SHP77 (cell line): ENCODE results near the gene LOX.
"Not testable (repeated sequence)": the region's sequence is repeated elsewhere in the genome, so short reads cannot be mapped to it uniquely, and the experiment has no call there.

Experiments
- DNase-seq, 2 experiments: peaks; one replicate each; lab custom pipeline; 2025; lab: John Stamatoyannopoulos, UW

LOX gene

GRCh38 chr5:122099060-122099790, 21.2 kb upstream of the LOX start:
- no peak for DNase-seq

DNA sequence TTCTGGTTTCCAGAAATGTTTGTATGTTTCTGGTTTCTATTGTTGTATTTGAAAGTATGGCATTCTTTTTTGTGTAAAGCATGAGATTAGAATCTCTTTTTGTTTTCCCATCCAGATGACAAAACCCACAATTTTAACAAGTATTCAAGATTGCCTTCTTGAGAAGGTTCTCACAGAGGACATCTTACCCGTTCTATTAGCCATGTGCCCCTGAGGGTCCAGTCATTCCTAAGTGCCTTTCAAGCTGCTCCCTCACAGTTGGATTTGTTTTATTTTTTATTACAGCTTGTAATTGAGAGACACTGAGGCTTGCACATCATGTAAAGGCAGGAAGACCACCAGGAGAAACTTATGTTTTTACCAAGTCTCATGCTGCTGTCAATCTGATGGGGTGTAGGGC, 19.3 kb upstream of the LOX start:
- no peak for DNase-seq

DNA sequence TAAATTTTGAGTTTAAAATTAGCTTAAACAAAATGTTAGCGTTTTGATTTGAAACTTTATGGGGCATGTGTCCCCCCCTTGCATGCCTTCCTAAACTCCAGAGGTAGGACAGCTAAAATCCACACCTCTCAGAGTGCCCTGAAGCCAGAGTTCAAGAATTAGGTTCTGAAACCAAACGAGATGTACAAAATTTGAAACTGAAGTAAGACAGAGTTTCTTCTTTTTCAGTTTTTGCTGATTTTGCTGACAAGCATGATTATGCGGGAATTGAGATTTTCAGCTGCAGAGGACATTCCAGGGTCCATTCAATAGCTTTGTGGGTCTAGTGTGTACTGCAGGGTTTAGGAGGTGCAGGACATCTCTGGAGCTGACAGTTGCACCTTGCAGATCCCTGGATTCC, 17.1 kb upstream of the LOX start:
- DNase-seq = no peak

DNA sequence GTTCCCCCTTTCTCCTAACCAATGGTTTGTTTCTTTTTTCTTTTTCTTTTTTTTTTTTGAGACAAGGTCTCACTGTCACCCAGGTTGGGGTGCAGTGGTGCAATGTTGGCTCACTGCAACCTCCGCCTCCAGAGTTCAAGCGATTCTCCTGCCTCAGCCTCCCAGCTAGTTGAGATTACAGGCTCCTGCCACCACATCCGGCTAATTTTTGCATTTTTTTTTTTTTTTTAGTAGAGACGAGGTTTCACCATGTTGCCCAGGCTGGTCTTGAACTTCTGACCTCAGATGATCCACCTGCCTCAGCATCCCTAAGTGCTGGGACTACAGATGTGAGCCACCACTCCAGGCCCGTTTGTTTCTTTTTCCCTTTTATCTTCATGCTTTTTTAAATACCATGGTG, 16.2 kb upstream of the LOX start:
- DNase-seq = not testable (repeated sequence)

GRCh38 chr5:122093415-122094180, 15.5 kb upstream of the LOX start:
- no peak for DNase-seq

DNA sequence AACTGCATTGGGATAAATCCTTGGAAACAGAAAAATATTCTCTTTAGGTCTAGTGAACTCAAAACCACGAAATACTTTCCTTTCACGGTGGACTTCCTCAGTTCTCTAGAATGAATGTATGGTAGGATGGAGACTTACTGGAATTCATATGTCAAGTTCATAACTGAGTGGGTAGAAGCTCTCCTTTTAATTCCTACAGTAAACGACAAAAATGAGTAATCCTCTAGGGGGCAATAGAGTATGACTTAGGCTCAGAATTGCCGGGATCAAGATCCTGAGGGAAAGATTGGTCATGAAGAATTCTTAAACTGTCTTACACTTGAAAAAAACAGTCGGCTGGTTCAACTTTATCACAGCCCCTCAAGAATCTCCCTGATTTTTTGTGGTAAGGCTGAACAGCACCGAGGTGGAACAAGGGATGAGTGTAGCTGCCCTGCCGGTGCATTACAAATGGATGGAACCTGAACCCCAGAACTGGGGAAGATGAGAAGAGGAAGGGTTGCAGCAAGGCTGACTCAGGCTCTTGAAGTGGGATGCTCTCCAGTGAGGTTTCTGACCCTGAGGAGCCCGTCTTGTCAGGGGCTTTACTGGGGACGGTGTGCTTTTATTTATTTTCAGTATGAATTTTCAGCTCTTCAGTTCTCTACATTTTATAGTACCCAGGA, 14.0 kb upstream of the LOX start:
- DNase-seq = peak in 1 of 2 experiments; percentile 15

DNA sequence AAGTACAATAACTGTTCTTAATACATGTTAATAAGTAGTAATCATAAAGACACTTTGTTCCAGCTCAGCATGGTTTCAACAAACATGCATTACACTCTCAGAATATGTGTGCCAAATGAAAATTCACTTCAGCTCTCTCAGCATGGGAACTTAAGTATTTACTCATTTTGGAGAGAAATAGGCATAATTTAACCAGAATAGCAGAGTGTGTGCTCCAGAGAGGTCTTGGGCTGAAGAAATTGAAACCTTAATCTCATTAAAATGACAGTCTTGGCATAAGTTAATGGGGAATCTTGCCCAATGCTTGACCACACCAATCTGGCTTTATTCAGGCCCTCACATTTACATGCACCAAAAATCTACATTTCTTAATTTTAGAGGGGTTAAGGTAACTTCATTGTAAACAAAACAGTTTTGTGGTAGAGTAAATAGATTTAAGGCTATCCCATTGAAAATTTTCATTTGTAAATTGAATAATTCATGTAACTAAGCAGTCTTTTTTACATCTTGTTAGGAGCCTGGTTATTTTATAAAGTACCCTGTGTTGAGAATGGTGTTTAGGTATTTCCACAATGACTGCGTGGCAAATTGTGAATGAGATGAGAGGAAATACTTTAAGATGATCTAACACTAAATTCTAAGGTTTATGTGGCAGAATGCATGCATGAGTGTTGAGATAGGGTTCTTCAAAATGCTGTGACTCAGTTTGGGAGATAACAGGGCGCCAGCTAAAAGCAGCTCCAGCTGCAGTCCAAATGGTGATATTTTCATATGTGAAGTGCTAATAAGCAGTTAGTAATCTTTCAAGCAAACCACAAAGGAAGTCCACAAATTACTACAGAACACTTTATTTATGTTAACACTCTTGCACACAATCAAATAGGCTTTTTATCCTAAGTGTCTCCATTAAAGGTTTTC, 11.3 kb upstream of the LOX start:
- DNase-seq = no peak

- DNase-seq = no peak
Observed at GRCh38 chr5:122085041-122085440, 7.0 kb upstream of the LOX start.

DNA sequence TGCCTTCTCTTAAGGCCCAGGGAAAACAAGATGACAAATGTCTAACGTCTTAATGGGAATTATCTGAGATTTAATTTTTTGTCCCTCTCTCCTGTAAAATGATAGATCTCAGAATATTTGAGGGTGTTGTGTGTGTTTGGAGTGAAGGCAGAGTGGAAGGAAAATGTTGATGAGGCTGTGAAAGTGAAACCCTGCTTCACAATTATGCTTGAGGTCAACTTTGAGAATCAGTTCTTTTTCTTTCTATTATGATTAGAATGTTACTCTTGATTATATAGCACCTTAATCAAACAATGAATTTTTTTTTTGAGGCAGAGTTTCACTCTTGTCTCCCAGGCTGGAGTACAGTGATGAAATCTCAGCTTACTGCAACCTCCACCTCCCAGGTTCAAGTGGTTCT, 5.5 kb upstream of the LOX start:
- no peak for DNase-seq

GRCh38 chr5:122081541-122081940, 3.5 kb upstream of the LOX start:
- no peak for DNase-seq

- peak; percentile 3 to 47 for DNase-seq
Observed at GRCh38 chr5:122077366-122078115, 518 bp downstream of the LOX start.

DNA sequence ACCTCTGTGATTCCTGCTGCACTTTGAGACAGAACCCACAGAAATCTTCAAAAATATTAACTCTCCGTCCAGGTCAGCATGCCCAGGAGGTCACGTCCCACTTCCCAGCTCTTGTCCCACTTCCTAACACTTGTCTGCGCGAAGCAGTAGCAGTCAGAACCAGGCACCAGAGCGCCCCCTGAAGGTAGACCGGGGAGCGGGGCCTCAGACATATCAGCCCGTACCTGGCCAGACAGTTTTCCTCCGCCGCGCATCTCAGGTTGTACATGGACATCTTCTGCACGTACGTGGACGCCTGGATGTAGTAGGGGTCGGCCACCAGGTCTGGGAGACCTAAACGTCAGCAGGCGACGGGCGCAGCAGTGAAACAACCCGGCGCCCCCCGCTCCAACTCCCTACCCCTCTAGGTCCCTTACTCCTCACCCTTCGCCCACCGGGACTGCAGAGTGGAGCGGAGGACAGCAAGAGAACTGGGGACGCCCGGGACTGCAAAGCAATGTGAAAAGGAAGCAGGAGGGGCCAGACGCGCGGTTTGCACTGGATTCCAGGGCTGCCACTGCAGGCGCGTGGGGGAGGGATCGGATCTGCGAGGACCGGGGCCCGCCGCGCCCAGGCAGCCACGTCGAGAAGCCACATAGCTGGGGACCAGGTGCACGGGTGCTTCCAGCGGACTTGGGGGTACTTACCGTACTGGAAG, 1.2 kb downstream of the LOX start:
- DNase-seq = peak; percentile 71 to 76

DNA sequence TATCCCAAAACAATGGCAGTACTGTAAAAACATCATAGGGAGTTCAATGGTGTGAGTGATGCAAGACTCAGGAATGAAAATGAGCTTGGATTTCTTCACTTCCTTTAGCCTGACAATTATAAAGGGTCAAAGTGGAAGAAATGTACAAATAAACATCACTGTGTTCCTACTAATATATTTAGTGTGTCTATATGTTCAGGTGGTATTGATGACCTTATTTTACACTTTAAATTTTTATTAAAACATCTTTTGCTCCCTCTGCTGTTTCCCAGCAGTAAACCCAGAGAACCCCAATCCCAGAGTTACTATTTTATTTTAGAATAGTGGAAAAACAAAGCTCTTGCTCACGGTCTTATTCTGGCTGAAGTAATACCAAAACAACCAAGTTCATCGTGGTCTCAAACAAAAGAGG, 2.0 kb downstream of the LOX start:
- DNase-seq = no peak

GRCh38 chr5:122073864-122074263, 4.2 kb downstream of the LOX start:
- DNase-seq = no peak

GRCh38 chr5:122073018-122073417, 5.0 kb downstream of the LOX start:
- DNase-seq = no peak

DNA sequence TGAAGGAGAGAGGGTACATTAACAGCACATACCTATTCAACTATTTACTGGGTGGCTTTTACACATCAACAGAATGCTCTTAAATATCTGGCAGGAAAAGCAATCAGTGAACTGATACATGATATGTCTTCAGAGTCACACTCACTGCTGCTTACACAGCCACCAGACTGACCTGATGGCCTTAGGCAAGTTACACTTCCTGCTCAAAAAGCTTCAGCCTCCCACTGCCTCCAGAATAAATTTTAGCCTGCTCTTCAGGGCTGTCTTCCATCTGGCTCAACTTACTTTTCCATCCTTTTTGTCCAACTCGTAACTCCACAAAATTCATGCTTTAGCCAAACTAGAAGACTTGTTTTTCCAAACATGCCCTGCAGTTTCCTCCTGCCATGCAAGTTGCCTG, 10.7 kb downstream of the LOX start:
- DNase-seq = no peak

DNA sequence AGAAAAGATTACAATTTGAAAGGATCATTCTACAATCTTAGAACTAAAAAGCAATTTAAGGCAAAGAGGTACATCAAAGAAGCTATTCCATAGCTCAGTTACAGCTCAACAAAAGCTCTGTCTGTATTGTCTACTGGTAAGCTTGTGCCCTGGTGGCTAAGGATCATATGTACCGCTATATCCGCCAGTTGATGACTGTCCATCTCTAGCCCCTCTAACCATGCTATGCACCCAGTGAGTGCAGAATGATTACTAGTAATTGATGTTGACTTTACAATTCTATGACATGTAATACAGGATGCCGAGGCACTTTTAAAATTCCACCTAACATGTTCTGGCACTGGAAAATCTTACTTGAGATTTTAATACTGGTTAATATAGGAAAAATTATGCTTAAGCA, 13.1 kb downstream of the LOX start:
- DNase-seq = no peak

- no peak for DNase-seq
Observed at GRCh38 chr5:122063836-122064235, 14.2 kb downstream of the LOX start.

- no peak for DNase-seq
Observed at GRCh38 chr5:122062205-122062604, 15.9 kb downstream of the LOX start.

DNA sequence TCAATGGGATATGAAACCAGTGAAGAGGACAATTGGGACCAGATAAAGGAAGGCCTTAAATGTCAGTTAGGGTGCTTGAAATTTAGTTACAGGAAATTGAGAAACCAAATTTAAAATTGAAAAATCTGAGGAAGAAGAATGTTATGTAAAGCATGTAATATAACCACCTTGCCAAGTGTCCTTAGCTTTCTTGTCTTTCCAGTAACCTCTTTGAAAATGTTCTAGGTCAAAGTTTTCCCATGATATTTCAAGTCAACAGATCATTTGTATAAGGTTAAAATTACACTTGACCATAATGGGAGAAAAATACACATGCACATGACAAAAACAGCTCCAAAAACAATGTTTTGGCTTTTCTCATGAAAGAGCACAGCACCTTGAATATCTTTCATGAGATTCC, 21.1 kb downstream of the LOX start:
- DNase-seq = no peak

- no peak for DNase-seq
Observed at GRCh38 chr5:122054266-122054665, 23.8 kb downstream of the LOX start.
